Lower leg skin (tissue), 3 donors: Measurements from ENCODE around the gene TNIP3.

ENCODE experiments used
- POLR2A ChIP-seq, 2 donors: fragments of 450-650 bp; IDR thresholded peaks; one replicate each; pipeline ENCODE4 v1.6.1; 2016 to 2017; ENCODE audit warnings: antibody characterized with exemption in 2 of 2, mild to moderate bottlenecking in 1 of 2, moderate library complexity in 1 of 2
- TF ChIP-seq, protein P1 (sequence below), 3 donors: fragments of 450-650 bp; IDR thresholded peaks; one replicate each; pipeline ENCODE4 v1.5.1; 2016; ENCODE audit warnings: antibody characterized with exemption in 3 of 3, mild to moderate bottlenecking in 3 of 3, moderate library complexity in 2 of 3

DNA sequence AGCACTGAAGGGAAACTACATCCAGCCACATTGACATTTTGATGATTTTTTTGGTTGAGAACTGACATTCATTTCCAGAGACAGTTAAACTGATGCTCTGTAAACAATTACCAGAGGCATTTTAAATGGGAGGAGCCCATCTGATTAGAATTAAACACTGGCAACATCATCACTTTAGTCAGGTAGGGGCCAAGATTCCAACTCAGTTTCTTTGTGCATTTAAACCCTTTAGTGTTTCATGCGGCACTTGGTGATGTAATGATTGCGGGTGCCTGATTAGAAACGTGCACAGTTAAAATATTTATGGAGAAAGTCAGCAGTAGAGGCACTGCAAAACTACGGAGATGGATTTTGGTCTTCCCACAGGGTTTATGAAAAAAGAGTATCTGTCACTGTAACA, 16.1 kb downstream of the TNIP3 start:
- TF ChIP-seq, protein P1, sequence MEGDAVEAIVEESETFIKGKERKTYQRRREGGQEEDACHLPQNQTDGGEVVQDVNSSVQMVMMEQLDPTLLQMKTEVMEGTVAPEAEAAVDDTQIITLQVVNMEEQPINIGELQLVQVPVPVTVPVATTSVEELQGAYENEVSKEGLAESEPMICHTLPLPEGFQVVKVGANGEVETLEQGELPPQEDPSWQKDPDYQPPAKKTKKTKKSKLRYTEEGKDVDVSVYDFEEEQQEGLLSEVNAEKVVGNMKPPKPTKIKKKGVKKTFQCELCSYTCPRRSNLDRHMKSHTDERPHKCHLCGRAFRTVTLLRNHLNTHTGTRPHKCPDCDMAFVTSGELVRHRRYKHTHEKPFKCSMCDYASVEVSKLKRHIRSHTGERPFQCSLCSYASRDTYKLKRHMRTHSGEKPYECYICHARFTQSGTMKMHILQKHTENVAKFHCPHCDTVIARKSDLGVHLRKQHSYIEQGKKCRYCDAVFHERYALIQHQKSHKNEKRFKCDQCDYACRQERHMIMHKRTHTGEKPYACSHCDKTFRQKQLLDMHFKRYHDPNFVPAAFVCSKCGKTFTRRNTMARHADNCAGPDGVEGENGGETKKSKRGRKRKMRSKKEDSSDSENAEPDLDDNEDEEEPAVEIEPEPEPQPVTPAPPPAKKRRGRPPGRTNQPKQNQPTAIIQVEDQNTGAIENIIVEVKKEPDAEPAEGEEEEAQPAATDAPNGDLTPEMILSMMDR (IDR thresholded peaks at IDR 0.05): no peak
- no peak for TF ChIP-seq POLR2A (IDR thresholded peaks at IDR 0.05)
